Dendritic cell treated with granulocyte-macrophage colony-stimulating factor and Interleukin-4, amounts not matched to agents 40 ng/mL and 50 ng/mL, for 4 days (primary cell): ENCODE data around the gene MS4A13.
"Not testable (repeated sequence)": the region's sequence is repeated elsewhere in the genome, so short reads cannot be mapped to it uniquely, and the experiment has no call there.

Source experiments
- H3K27ac Mint-ChIP-seq: one replicate; pipeline ENCODE4 v1.8.0; 2022; ENCODE audit warnings: mild to moderate bottlenecking, mixed read lengths
- H3K27me3 Mint-ChIP-seq: one replicate; pipeline ENCODE4 v1.8.0; 2022; ENCODE audit warnings: mild to moderate bottlenecking, mixed read lengths
- H3K36me3 Mint-ChIP-seq: one replicate; pipeline ENCODE4 v1.8.0; 2022; ENCODE audit warnings: low read depth, mixed read lengths
- H3K4me1 Mint-ChIP-seq: one replicate; pipeline ENCODE4 v1.8.0; 2022; ENCODE audit warnings: low read depth, mixed read lengths
- H3K4me3 Mint-ChIP-seq: one replicate; pipeline ENCODE4 v1.8.0; 2022; ENCODE audit warnings: mild to moderate bottlenecking, moderate library complexity, mixed read lengths
- H3K9me3 Mint-ChIP-seq: one replicate; pipeline ENCODE4 v1.8.0; 2022; ENCODE audit warnings: mixed read lengths
- intact Hi-C: fragments of 100-400 bp; cut with micrococcal nuclease; formaldehyde crosslinking; loops from one replicate; pipeline ENCODE4 v1.15.0; 2022

MS4A13 gene

GRCh38 chr11:60510209-60510608 lies 5.0 kb upstream of the MS4A13 start:
- intact Hi-C loops, H3K4me3 Mint-ChIP-seq, H3K27ac Mint-ChIP-seq, H3K9me3 Mint-ChIP-seq, H3K36me3 Mint-ChIP-seq, H3K4me1 Mint-ChIP-seq, H3K27me3 Mint-ChIP-seq: not testable (repeated sequence)

DNA sequence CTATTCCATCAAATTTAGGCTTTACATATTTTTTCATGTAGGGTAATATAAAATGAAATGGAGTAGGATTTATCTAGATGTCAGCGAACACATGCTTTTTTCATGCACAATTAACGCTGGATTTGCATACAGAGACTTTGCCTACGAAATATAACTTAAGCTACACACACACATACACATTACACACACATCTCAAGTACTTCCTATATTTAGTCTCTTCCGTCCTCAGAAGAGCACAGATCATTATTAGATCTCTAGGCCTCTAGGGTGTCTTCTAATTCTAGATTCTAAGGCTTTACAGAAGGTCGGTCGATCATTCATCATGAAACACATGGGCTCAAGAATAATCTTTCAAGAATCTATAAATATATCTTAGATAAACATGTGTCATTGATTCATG lies 3.8 kb upstream of the MS4A13 start:
- intact Hi-C loops = no loop called here
- Mint-ChIP-seq H3K27me3 (peaks cover 14% of the 10 kb centered on the region), H3K27ac (no peak overlapping the region), H3K36me3 (no peaks in the 10 kb centered on the region), H3K4me3 (no peak overlapping the region), H3K9me3 (no peaks in the 10 kb centered on the region), H3K4me1 (no peaks in the 10 kb centered on the region)

DNA sequence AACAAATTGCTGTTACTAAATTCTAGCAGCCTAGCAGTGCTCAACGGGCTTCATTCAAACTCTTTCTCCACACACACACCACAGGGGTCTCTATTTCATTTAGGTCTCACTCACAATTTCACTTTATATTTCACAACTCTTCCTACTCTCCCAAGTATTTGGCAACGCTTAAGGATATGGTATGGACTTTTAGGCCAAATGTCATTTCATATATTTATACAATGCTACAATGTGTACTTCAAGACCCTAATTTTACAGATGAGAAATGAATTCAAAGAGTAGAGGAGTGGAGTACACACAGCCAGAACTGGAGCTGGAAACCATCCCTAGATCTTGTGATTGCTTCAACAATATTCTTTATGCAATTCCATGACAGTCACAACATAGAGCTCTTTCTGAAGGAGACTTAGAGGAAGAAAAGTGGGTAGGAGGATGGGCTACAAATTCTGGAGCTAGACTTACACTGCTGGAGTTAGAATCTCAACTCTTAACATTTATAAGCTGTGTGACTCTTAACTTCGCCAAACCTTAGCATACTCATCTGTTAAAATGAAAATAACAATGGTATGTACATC lies 2.5 kb upstream of the MS4A13 start:
- intact Hi-C loops = no loop called here
- H3K4me3 Mint-ChIP-seq = no peak overlapping the region
- H3K9me3 Mint-ChIP-seq = no peaks in the 10 kb centered on the region
- no peaks in the 10 kb centered on the region for H3K4me1 Mint-ChIP-seq
- no peaks in the 10 kb centered on the region for H3K36me3 Mint-ChIP-seq
- peaks cover 12% of the 10 kb centered on the region for H3K27me3 Mint-ChIP-seq
- H3K27ac Mint-ChIP-seq = no peak overlapping the region

DNA sequence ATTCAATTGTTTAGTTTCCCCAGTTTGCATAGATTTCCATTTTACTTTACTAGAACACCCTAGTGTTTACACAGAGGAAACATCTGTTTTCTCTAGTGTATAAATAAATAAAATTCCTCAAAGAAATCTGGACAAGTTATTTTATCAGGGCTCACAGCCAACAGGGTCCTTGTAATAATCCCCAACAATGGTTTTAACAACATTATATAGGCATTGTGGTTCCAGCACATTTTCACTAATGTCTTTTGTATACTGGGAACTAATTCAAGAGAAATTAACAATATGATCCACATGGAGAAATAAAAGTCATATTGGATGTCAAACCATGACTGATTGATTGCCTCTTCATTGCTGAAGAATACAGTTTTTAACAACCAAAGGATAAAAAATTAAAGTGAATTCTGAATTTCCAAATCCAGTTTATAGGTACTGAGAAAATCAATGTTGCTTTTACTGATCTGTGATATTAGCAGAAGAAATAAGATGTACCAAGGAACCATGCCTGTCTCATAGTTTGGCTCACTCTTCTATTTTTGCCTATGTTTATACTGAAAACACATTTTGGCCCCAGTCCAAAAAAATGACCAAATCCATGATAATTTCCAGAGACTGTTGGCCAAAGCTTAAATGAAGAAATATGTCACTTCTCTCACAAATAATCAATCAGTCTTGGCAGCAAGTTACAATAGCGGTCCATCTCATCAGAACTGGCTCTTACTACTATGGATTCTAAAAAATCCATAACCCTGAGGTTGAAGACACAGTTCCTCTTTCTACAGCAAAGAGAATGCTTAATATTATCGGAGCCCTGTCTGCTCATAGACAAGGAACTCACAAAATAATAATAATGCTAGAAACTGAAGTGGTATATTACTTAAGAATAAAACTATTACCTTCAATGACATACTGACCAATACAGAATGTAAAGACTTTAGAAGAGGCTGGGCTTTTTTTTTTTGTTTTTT lies 1.4 kb upstream of the MS4A13 start:
- Mint-ChIP-seq H3K36me3 (no peaks in the 10 kb centered on the region), H3K9me3 (no peaks in the 10 kb centered on the region), H3K27ac (no peak overlapping the region), H3K4me1 (peaks cover 3% of the 10 kb centered on the region), H3K4me3 (no peak overlapping the region), H3K27me3 (peaks cover 18% of the 10 kb centered on the region)
- intact Hi-C loops = no loop called here

- Mint-ChIP-seq H3K9me3 (no peaks in the 10 kb centered on the region), H3K4me3 (no peak overlapping the region), H3K27ac (no peak overlapping the region), H3K27me3 (peaks cover 8% of the 10 kb centered on the region), H3K4me1 (peaks cover 6% of the 10 kb centered on the region), H3K36me3 (no peaks in the 10 kb centered on the region)
- intact Hi-C loops = no loop called here
These were observed 13.3 kb downstream of the MS4A13 start for GRCh38 chr11:60528465-60528864.

DNA sequence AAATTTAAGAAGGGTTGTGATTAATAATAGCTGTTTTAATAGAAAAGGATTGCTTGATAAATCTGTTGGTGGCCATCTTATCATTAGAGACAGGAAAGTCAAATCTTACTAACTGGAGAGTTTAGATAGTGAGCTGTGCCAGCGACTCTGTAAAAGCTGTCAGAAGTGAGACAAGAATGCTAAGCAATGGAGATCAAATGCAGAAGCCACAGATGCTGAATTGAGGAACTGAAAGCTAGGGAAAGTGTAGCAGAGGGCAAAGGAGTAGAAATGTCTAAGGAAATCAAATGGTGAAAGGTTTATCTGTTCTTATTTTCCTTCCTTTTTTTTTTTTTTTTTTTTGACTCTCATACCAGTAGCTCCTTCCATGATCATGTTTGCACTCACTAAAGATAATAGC lies 13.7 kb downstream of the MS4A13 start:
- Mint-ChIP-seq H3K4me3 (no peak overlapping the region), H3K36me3 (no peaks in the 10 kb centered on the region), H3K27ac (no peak overlapping the region), H3K4me1 (peaks cover 6% of the 10 kb centered on the region), H3K9me3 (no peaks in the 10 kb centered on the region), H3K27me3 (peaks cover 8% of the 10 kb centered on the region)
- intact Hi-C loops = no loop called here

DNA sequence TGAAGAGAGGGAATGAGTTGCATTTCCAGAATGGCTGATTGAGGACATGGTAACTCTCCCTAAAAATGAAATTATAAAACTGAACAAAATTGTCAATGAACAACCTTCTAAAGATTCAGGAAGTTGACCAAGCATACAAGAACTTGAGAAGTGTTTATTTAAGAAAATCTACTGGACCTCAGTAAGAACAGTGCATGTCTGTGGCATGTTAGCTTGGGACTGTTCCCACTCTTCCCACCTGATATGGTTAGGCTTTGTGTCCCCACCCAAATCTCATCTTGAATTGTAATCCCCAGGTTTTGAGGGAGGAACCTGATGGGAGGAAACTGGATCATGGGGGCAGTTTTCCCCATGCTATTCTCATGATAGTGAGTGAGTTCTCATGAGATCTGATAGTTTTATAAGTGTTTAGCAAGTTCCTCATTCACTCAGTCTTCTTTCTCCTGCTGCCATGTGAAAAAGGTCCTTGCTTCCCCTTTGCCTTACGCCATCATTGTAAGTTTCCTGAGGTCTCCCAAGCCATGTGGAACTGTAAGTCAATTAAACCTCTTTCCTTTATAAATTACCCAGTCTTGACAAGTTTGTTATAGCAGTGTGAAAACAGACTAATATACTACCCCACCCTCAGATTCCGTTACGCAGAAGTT lies 15.4 kb downstream of the MS4A13 start:
- intact Hi-C loops = no loop called here
- no peak overlapping the region for H3K27ac Mint-ChIP-seq
- H3K4me3 Mint-ChIP-seq = no peak overlapping the region
- H3K4me1 Mint-ChIP-seq = peaks cover 6% of the 10 kb centered on the region
- H3K27me3 Mint-ChIP-seq = peaks cover 8% of the 10 kb centered on the region
- H3K36me3 Mint-ChIP-seq = no peaks in the 10 kb centered on the region
- H3K9me3 Mint-ChIP-seq = no peaks in the 10 kb centered on the region

DNA sequence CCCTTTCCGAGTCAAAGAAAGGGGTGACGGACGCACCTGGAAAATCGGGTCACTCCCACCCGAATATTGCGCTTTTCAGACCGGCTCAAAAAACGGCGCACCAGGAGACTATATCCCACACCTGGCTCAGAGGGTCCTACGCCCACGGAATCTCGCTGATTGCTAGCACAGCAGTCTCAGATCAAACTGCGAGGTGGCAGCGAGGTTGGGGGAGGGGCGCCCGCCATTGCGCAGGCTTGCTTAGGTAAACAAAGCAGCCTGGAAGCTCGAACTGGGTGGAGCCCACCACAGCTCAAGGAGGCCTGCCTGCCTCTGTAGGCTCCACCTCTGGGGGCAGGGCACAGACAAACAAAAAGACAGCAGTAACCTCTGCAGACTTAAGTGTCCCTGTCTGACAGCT lies 17.2 kb downstream of the MS4A13 start:
- H3K4me1 Mint-ChIP-seq, H3K4me3 Mint-ChIP-seq, intact Hi-C loops, H3K9me3 Mint-ChIP-seq, H3K36me3 Mint-ChIP-seq, H3K27me3 Mint-ChIP-seq, H3K27ac Mint-ChIP-seq: not testable (repeated sequence)

GRCh38 chr11:60538627-60539026 lies 23.4 kb downstream of the MS4A13 start:
- H3K36me3 Mint-ChIP-seq, H3K27me3 Mint-ChIP-seq, H3K4me3 Mint-ChIP-seq, intact Hi-C loops, H3K9me3 Mint-ChIP-seq, H3K27ac Mint-ChIP-seq, H3K4me1 Mint-ChIP-seq: not testable (repeated sequence)

DNA sequence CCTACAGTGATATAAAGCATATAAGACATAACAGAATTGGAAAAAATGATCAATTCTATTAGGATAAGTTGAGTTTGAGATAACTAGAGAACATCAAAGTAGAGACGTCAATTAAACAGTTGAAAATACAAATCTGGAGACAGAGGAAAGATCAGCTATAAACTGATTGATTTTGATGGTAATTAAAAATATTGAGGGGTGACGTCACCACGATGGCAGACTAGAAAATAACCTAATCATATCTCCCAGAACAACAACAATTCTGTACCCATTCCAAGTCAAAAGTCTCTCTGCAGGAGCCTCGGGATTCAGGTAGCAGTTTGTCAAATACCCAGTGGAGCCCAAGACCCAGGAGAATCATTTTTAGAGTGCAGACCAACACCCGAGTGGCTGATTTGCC lies 28.9 kb downstream of the MS4A13 start:
- Mint-ChIP-seq H3K27me3 (no peaks in the 10 kb centered on the region), H3K4me1 (no peaks in the 10 kb centered on the region), H3K36me3 (no peaks in the 10 kb centered on the region), H3K4me3 (no peak overlapping the region), H3K9me3 (peaks cover 6% of the 10 kb centered on the region), H3K27ac (no peak overlapping the region)
- intact Hi-C loops = no loop called here

- intact Hi-C loops = no loop called here
- Mint-ChIP-seq H3K4me3 (no peak overlapping the region), H3K4me1 (no peaks in the 10 kb centered on the region), H3K9me3 (peaks cover 59% of the 10 kb centered on the region), H3K36me3 (no peaks in the 10 kb centered on the region), H3K27ac (no peak overlapping the region), H3K27me3 (no peaks in the 10 kb centered on the region)
These were observed 46.1 kb downstream of the MS4A13 start for GRCh38 chr11:60561254-60561653.

DNA sequence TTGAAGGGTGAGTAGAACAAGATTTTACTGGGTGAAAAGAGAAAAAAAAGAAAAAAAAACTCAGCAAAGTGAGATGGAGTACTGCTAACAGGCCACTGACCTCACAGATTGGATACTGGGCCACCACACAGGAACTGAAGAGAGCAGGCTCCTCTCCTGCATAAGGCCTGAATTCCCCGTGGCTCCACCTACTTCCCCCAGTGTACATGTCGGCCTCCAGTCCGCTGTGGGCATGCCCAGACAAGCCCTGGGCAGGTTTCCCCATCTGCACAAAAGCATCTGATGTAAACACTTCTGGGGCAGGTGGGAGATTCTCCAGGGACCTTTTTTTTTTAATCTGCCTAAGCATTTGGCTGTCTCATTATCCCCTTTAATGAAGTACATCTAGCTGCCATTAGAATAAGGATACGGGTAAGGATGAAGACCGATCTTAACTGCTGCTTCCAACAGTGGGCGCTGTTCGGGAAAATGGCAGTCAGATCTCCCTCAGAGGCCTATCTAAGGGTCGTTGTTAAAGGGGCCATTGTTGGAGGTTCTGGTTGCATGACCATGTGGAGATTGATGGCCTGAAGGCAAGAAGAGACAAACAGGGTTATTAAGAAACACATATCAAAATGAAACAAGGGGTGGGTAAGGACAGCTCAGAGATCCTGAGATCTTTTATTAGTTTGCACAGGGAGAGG lies 48.5 kb downstream of the MS4A13 start:
- no peak overlapping the region for H3K27ac Mint-ChIP-seq
- H3K27me3 Mint-ChIP-seq = no peaks in the 10 kb centered on the region
- intact Hi-C loops = no loop called here

DNA sequence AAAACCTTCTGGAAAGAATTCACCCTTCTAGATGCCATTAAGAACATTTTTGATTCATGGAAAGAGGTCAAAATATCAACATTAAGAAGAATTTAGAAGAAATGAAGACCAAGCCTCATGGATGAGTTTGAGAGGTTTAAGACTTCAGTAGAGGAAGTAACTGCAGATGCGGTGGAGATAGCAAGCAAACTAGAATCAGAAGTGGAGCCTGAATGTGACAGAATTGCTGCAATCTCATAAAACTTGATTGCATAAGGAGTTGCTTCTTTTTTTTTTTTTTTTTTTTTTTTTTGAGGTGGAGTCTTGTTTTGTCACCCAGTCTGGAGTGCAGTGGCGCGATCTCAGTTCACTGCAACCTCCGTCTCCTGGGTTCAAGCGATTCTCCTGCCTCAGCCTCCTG lies 51.6 kb downstream of the MS4A13 start:
- no peaks in the 10 kb centered on the region for H3K27me3 Mint-ChIP-seq
- peaks cover 22% of the 10 kb centered on the region for H3K4me1 Mint-ChIP-seq
- H3K36me3 Mint-ChIP-seq = no peaks in the 10 kb centered on the region
- H3K4me3 Mint-ChIP-seq = peak overlapping the region; percentile 23
- H3K27ac Mint-ChIP-seq = peak overlapping the region; percentile 65
- intact Hi-C loops = no loop called here
- peaks cover 37% of the 10 kb centered on the region for H3K9me3 Mint-ChIP-seq

More for the DNA sequence above, 48.5 kb downstream of the MS4A13 start:
- Mint-ChIP-seq H3K9me3 (peaks cover 48% of the 10 kb centered on the region), H3K36me3 (no peaks in the 10 kb centered on the region), H3K4me1 (peaks cover 11% of the 10 kb centered on the region), H3K4me3 (no peak overlapping the region)

- no peaks in the 10 kb centered on the region for H3K36me3 Mint-ChIP-seq
- intact Hi-C loops = no loop called here
- peaks cover 11% of the 10 kb centered on the region for H3K9me3 Mint-ChIP-seq
- H3K4me1 Mint-ChIP-seq = peaks cover 22% of the 10 kb centered on the region
- H3K27ac Mint-ChIP-seq = no peak overlapping the region
- peaks cover 2% of the 10 kb centered on the region for H3K27me3 Mint-ChIP-seq
- H3K4me3 Mint-ChIP-seq = no peak overlapping the region
These were observed 55.8 kb downstream of the MS4A13 start for GRCh38 chr11:60570970-60571369.
